HG02763 (cell line): ENCODE data around the gene ZNF850.
A peak's percentile ranks its signal among the peaks of the same experiment; 100 is the strongest.
"Not testable (repeated sequence)": the region's sequence is repeated elsewhere in the genome, so short reads cannot be mapped to it uniquely, and the experiment has no call there.

Source experiments
- ATAC-seq: cut with Tn5 transposase; IDR thresholded peaks from one replicate; pipeline ENCODE4 v1.9.1; 2021; ENCODE audit warnings: mild to moderate bottlenecking, moderate library complexity; ENCODE audit not compliant: unreplicated experiment

The ZNF850 gene

GRCh38 chr19:36772311-36773222, at the start of gene ZNF850:
Gene ZNF850 (minus strand): TSS chr19:36772807. CDS start chr19:36762606, 10,201 bp downstream.
- peak; percentile 87 for ATAC-seq

- no peak for ATAC-seq
Measured at GRCh38 chr19:36821758-36822157, 49.2 kb upstream of the ZNF850 start.

GRCh38 chr19:36819130-36819630, 46.6 kb upstream of the ZNF850 start:
- ATAC-seq = no peak

DNA sequence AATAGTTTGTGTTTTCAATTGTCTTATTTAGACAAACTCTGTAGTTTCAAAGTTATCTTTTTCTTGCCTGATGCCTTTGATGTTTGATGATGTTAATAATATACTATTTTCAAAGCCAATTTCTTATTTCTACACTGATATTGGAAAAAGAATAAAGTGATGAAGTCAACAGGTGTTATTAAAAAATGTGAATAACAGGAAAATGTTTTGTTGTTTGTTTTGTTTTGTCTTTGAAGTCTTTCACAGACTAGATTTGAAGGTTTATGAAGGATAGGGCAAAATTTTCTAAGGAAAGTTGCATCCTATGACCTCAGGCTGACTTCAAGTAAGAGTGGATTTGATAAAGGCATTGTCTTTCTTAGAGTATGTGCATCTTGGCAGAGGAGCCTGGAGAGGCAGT, 34.4 kb upstream of the ZNF850 start:
- ATAC-seq = no peak

GRCh38 chr19:36805364-36805763, 32.8 kb upstream of the ZNF850 start:
- ATAC-seq = no peak

DNA sequence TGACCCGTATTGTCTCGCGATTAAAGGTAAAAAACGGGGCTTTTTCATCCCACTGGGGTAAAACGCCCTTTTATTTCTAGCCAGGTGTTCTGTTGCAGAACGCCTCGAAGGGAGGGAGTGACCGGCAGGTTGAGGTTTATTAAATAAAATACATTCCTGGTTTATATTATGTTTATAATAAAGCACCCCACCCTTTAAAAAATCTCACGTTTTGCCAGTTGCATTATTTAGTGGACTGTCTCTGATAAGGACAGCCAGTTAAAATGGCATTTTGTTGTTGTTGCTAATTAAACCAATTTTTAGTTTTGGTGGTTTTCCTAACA, 25.1 kb upstream of the ZNF850 start:
- no peak for ATAC-seq

DNA sequence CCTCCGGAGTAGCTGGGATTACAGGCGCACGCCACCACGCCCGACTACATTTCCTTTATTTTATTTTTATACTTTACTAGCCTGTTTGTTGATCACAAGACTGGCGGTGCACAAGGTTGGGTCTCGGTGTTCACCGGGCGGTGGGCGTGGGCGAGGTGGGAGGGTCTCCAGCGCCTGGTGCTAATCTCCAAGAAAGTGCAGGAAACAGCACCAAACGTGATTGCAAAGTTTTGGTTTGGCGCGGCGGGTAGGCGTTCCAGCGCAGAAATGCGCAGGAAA, 24.0 kb upstream of the ZNF850 start:
- ATAC-seq = no peak

DNA sequence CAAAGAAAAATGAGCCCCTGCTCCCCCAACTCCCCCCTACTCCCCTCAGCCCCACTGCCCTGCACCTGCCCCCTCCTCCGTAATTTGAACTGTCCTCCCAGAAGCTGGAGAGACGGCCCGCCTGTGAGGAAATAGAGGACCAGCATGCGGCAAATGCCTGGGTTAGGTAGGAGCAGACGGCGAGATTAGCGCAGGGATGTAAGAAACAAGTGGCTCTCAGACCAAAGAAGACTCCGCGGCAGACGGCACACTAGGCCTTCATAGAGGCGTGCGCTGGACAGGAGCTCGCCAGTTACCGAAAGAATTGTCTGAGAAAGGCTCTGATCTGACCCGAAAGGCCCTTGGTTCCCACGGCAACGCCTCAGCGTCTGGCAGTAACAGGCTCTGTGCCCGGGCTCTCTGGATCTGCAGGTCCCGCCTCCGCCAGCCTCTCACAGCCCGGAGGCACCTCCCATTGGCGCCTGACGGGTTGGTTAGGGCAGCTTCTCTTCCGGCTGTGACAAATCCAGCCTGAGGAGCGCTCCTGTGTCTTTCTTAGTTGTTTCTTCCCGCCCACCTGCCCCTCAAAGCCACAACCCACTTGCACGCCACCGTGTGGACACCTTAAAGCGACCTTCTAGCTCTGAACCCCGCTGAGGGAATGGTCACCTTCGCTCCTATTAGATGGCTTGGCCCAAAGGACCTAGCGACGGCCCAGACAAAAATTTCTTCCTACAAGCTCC, 19.0 kb upstream of the ZNF850 start:
- not testable (repeated sequence) for ATAC-seq

DNA sequence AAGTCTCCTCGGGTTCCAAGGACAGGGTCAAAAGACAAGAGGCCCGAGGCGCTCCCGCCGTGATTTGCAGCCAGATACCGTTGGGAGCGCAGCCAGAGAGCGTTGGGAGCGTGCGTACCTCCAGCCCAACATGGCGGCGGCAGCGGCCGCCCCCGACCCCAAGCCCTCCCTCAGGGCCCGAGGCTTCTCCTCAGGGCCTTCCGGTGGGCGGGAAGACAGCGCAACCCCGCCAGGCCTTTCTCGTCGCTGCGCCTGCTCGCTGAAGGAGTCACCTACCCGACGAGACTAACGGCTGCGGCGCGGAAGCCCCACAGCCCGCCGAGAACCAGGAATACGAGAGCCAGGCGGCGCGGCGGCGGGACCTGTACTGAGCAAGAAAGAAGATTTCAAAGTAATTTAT, 3.2 kb upstream of the ZNF850 start:
- no peak for ATAC-seq

DNA sequence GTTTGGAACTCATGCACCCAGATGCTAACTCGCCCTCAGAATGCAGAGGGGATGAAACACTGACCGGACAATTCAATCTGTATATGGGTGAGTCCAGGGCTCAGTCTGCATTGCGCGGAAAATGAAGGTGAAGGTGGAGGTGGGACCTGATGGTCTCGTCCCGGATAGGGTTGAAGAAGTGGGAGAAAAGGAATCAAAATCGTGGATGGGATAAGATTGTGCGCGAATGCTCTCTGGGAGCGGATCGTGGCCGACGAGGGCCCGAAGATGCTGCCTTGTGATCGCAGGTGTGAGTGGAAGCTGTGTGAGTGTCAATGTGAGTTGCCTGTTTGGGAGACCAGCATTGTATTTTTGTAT, 594 bp upstream of the ZNF850 start:
- ATAC-seq = peak; percentile 11

GRCh38 chr19:36771261-36772231, 1.1 kb downstream of the ZNF850 start:
- ATAC-seq = no peak

GRCh38 chr19:36750066-36750691, 22.4 kb downstream of the ZNF850 start:
- ATAC-seq = no peak

DNA sequence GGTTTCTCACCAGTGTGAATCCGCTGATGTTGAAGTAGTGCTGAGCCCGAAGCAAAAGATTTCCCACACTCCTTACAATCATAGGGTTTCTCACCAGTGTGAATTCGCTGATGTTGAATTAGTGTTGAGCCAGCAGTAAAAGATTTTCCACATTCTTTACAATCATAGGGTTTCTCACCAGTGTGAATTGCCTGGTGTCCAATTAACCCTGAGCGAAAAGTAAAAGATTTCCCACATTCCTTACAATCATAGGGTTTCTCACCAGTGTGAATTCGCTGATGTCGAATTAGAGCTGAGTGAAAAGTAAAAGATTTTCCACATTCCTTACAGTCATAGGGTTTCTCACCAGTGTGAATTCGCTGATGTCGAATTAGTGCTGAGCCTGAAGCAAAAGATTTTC, 23.0 kb downstream of the ZNF850 start:
- not testable (repeated sequence) for ATAC-seq

DNA sequence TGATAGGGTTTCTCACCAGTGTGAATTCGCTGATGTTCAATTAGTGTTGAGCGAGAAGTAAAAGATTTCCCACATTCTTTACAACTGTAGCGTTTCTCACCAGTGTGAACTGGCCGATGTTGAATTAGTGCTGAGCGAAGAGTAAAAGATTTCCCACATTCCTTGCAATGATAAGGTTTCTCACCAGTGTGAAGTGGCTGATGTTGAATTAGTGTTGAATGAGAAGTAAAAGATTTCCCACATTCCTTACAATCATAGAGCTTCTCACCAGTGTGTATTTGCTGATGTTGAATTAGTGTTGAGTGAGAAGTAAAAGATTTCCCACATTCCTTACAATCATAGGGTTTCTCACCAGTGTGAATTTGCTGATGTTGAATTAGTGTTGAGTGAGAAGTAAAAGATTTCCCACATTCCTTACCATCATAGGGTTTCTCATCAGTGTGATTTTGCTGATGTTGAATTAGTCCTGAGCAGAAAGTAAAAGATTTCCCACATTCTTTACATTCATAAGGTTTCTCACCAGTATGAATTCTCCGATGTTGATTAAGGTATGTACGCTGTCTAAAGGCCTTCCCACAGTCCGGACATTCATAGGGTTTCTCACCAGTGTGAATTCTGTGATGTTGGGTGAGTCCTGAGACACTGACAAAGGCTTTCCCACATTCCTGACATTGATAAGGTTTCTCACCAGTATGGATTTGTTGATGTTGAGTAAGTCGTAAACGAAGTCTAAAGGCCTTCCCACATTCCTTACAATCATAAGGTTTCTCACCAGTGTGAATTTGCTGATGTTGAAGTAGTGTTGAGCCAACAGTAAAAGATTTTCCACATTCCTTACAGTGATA, 24.0 kb downstream of the ZNF850 start:
- ATAC-seq = no peak

- no peak for ATAC-seq
Measured at GRCh38 chr19:36747750-36748149, 24.9 kb downstream of the ZNF850 start.

- ATAC-seq = no peak
Measured at GRCh38 chr19:36745870-36746269, 26.7 kb downstream of the ZNF850 start.

DNA sequence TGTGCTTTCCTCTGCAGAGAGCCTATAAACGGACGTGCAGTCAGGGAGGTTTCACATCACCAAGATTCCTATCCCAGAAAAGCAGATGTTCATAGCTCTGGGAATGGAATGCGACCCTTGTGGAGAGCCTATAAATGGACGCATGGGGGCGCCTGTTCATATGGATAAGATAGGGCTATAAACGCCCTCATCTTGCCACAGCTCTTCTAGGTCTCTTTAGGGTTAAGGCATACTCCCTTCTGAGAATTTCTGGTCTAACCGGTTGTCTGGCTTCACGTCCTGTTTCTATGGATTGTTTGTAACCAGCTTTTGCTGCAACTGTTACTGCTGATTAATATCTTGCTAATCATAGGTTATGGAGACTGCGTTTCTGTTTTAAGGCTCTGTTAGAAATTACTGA, 36.4 kb downstream of the ZNF850 start:
- not testable (repeated sequence) for ATAC-seq

DNA sequence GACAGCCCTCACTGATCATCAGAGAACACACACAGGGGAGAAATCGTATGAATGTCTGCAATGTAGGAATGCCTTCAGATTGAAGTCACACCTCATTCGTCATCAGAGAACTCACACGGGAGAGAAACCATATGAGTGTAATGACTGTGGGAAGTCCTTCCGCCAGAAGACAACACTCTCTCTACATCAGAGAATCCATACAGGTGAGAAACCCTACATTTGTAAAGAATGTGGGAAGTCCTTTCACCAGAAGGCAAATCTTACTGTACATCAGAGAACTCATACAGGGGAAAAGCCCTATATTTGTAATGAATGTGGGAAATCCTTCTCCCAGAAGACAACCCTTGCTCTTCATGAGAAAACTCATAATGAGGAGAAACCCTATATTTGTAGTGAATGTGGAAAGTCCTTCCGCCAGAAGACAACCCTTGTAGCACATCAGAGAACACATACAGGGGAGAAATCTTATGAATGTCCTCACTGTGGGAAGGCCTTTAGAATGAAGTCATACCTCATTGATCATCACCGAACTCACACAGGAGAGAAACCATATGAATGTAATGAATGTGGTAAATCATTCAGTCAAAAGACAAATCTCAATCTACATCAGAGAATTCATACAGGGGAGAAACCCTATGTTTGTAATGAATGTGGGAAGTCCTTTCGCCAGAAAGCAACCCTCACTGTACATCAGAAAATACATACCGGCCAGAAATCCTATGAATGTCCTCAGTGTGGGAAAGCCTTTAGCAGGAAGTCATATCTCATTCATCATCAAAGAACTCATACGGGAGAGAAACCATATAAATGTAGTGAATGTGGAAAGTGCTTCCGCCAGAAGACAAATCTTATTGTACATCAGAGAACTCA, 52.7 kb downstream of the ZNF850 start:
- no peak for ATAC-seq

DNA sequence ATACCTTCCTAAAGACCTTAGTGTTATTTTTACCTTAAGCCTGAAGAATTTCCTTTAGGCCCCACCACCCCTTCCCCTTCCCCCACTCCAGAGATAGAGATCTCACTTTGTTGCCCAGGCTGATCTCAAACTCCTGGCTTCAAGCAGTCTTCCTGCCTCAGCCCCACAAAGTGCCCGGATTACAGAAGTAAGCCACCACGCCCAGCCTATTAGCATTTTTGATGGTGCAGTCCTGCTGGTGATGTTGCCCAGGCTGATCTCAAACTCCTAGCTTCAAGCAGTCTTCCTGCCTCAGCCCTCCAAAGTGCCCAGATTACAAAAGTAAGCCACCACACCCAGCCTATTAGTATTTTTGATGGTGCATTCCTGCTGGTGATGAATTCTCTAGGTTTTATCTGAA, 63.2 kb downstream of the ZNF850 start:
- no peak for ATAC-seq
